ENCODE measurements around the gene PACS2.

Gene PACS2

DNA sequence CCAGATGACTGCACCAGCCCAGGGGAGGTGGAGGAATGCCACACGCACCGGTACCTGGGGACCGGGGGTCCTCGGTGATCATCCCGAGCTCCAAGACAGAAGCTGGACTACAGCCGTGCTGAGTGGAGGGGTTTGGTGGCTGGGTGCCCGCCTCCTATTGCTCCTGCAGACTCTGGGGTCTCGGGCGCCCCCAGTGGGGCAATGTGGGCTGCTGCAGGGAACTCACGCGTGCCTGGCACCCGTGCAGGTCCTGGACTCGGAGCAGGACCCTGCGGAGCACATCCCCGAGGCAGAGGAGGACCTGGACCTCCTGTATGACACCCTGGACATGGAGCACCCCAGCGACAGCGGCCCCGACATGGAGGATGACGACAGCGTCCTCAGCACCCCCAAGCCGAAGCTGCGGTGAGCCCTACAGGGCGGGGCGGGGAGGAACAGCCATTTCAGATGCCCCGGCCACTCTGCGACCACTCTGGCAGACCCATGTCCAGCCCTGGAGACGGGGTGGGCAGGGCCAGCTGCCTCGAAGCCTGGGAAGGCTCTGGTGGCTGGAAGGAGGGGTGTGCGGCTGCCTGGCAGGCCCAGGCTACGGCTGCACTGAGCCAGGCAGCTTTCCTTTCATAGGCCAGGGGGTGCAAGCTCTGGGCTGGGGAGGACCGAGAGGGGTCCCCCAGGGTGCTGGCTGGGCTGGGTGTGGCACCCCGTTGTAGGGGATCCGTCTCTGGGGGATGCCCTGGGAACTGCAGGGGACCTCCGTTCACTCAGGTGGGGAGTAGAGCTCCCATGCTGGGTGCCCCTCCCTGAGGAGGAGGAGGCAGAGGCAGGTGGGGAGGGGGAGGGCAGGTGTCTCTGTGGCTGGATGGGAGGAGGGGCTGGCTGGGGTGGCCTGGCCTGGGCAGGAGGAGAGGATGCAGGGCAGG, 62.2 kb downstream of the PACS2 start:
- DNase-seq = no peak

DNA sequence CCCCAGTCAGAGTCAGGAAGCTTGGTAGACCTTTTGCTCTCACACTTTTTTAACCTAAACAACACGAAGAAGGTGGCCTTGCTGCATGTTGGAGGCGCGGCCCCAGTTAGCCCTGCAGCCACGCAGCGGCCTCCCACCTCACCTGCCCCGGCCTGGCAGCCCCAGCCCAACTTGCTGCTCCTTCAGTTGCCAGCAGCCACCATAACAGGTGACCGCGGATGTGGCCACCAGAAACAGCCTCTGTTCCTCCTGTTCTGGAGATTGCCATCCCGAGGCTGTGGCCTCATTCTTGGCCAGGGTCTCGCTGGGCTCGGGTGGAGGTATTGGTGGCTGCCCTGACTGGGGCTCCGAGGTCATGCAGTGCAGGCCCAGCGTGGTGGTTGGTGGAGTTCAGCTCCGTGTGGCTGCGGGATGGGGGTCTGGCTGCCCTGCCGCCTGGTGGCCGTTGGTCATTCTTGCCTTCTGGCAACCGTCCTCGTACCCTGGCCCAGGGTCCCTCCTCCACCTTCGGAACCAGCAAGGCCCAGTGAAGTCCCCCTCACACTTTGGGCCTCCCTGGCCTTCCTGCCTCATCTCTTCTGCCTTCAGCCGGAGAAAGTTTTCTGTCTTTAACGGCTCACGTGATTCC, 63.1 kb downstream of the PACS2 start:
- DNase-seq = no peak

DNA sequence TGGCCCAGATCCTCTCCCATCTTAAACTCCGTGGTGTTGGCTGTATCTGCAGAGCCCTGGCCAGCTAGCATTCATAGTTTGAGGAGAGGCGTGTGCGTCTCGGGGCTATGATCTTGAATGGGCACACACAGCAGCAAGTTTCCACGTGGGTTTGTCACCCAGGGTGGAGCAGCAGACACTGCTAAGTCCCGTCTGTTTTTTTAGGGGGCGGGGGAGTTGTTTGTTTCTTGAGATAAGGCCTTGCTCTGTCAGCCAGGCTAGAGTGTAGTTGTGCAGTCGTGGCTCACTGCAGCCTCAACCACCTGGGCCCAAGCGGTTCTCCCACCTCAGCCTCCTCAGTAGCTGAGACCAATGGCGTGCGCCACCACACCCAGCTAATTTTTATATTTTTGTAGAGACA, 63.7 kb downstream of the PACS2 start:
- no peak for DNase-seq

DNA sequence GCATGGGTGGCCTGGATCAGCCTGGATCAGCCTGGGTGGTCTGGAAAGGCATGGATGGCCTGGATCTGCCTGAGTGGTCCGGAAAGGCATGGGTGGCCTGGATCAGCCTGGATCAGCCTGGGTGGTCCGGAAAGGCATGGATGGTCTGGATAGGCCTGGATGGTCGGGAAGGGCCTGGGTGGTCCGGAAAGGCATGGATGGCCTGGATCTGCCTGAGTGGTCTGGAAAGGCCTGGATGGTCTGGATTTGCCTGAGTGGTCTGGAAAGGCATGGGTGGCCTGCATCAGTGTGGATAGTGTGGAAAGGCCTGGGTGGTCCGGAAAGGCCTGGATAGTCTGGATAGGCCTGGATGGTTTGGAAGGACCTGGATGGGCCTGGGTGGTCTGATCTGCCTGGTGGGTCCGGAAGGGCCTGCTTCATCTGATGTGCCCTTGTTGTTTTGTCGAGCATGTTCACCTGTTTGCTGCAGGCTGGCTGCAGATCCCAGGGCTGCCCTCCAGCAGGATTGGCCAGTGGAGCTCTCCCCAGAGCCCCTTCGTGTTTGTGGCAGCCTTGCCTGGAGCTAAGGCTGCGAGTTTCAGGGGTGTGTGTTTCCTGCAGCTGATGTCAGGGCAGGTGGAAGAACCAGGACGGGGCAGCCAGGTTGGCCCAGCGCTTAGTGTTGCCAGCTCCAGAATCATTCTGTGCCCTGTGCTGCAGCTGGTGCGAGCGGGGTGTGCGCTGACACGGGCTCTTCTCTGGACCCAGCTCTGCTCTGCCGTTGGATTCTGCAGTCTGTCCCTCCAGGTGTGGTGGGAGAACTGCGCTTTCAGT, 64.5 kb downstream of the PACS2 start:
- DNase-seq = no peak

DNA sequence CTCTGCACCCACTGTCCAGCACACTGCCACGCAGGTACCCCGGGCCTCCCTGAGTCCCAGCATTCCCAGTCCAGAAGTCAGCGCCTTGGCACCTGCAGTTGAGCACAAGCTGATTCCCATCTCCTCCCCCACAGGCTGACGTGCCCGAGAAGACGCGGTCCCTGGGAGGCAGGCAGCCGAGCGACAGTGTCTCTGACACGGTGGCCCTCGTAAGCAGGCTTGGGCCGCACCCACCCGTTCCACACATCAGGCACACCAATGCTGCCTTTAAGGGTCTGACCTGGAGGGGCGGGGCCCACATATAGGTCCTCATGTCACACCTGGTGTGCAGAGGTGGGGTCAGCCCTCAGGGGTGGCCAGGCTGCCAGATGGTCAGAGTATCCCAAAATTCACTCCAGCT, 65.4 kb downstream of the PACS2 start:
- no peak for DNase-seq

DNA sequence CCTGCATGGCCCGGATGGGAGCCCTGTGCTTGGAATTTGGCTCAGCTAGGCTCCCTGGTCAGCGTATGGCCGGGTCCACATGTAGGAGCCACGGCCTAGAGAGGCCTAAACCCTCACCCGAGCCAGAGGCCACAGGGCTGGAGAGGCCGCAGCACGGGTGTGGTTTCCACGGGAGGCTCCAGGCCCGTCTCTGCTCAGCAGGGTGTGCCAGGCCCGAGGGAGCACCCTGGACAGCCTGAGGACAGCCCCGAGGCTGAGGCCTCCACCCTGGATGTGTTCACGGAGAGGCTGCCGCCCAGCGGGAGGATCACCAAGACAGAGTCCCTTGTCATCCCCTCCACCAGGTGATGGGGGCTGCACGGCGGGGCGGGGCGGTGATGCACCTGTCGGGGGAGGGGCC, 66.2 kb downstream of the PACS2 start:
- no peak for DNase-seq

DNA sequence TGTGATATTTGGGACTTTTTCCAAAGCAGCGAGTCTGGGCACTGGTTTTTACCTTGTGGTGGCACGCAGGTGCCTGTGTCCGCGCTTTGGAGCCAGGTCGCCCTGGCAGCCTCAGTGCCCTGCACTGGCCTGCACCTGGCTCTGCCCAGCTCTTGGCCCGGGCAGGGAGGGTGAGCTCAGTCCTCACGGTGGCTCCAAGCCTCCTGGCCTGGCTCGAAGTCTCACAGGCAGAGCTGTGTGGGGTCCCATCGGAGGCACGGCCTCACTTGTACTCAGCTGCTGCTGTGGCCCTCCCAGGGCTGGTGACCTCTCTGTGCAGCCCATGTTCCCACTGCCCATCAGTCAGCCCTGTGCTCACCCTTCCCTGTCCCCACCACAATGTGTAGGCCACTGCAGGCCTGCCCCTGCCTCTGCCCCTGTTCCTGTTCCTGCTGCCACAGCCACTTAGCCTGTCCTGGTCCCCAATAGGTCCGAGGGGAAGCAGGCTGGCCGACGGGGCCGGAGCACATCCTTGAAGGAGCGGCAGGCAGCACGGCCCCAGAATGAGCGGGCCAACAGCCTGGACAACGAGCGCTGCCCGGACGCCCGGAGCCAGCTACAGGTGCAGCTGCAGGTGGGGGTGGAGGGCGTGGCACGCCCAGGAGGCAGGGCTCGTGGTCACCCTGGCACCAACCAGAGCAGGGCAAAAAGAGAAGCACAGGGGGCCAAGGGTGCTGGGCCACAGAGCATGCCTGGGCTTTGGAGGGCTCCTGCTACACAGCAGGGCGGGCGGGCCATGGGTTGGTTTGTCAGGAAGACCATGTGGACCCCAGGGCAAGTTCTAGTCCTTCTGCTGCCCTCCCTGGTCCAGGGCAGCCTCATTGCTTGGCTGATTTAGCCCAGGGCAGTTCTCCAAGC, 67.1 kb downstream of the PACS2 start:
- DNase-seq = no peak

DNA sequence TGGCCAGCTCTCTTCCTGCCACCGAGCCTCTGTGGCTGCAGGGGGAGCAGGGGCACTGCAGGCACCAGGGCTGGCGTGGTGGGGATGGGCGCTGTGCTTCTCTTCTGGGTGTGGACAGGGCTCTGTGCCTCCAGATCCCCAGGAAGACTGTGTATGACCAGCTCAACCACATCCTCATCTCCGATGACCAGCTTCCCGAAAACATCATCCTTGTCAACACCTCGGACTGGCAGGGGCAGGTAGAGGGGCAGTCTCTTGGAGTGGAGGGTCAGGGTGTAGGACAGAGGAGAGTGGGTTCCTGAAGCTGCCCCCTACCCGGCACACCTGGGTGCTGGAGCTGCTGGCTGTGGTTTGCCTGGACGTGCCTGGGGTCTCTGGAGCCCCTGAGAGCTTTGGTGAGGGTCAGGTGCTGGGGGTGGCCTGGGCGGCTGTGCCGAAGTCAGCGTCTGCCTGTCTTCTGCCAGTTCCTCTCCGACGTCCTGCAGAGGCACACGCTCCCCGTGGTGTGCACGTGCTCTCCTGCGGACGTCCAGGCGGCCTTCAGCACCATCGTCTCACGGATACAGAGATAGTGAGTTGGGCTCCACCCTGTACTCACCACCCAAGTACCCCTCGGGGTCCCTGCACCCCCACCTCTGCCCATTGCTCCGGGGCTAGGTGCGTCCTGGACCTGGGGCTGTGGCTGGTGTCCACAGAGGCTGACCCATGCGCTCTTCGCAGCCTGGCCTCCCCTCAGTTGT, 68.0 kb downstream of the PACS2 start:
- no peak for DNase-seq

DNA sequence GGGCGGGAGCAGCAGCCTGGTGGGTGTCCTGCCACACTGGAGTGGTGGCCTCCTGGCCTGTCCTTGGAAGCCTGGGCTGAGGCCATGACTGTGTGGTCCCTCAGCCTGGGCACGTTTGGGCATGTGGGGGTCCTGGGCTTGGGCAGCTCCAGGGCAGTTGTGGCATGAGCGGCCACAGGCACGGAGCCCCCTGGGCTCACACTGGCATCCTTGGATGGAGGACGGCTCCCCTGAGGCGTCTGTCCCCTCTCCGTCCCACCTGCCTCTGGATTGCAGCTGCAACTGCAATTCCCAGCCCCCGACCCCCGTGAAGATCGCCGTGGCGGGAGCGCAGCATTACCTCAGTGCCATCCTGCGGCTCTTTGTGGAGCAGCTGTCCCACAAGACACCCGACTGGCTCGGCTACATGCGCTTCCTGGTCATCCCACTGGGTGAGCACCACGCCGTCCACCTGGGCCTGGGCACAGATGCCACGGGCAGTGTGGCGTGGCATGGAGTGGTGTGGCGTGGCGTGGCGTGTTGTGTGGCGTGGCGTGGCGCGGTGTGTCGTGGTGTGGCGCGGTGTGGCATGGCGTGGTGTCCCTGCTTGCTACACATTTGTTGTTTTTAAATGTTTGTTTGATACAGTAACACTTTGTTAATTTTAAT, 68.7 kb downstream of the PACS2 start:
- no peak for DNase-seq

DNA sequence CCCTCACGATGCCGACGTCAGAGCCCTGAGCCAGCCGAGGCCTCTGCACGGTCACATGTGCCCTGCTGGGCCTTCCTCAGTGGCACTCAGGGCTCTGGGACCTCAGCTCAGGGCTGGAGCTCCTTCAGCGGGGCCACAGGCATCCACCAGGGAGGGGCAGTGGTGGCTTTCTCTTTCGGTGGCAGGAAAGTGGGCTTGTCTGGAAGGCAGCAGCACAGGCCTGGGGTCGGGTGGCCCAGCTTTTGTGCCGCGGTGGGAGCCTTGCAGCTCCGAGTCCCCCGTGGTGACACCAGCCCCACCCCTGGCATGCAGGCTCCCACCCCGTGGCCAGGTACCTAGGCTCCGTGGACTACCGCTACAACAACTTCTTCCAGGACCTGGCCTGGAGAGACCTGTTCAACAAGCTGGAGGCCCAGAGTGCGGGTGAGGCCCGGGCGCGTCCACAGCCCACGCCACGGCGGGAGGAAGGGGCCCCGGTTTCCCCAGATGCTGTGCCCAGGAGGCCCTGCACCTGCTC, 69.6 kb downstream of the PACS2 start:
- no peak for DNase-seq

DNA sequence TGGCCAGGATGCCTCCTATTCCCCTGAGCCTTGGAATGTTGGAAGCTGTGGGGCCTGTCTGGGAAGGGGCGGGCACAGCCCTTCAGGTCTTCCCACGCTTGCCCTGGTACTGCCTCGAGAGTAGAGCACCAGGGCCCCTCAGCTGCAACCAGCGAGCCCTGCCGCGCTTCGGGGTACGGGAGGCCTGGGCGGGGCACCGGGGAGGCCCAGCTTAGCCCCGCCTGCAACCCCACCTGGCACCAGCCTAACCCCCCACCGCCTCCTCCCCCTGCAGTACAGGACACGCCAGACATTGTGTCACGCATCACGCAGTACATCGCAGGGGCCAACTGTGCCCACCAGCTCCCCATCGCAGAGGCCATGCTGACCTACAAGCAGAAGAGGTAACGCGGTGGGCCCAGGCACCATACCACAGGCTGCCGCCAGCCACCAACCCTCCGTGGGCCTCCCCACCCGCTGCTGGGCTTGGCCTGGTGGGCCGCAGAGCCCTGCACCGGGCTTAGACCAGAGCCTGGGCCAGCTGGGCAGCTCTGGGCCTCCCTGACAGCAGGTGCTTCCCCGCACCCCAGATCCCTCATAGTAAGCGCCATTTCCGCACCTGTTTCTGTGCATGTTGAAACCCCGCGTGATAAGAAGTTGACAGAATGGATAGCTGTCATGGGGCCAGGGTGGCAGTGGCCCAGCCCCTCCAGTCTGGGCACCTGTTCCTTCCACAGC, 70.2 kb downstream of the PACS2 start:
- no peak for DNase-seq

DNA sequence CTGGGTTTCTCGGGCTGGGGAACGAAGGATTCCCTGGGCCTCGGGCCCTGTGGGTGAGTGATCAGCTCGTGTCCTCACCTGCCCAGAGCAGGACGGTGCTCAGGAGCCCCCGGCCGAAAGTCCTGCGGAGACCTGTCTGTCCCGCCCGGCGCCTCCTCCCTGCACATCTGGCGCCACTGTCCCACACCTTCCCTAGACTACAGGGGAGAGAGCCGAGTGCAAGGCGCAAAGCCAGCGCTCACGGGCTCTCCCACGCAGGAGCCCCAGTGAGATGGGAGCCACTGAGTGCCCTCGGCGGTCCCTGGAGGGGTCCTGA, 70.7 kb downstream of the PACS2 start:
- no peak for DNase-seq

DNA sequence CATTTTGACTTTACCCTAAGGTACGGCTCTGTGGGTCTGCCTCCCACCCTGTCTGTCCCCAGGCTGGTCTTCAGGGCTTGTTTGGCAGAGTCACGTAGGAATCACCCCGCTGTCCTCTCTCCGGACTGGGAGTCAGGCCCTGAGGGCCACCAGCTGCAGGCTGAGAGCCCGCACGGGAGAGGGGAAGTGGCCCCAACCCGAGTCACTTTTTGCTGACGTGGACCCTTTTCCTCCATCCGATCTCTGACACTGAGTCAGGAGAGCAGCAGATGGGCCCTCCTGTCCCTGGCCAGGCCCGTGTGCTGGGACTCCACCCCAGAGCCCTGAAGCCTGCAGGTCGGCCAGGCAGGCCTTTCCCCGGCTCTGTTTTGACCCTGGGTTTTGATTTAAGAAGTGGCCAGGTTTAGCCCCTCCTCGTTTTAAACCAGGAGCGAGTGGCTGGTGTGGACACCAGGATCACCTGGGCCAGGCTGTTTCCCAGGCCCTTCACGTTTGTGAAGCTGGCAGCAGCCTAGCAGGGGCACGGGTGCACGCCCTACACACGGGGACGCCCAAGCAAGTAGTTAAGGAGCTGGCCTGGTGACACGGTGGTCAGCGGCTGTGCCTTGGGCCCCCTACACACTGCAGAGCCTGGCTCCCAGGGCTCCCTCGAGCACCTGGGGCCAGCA, 71.3 kb downstream of the PACS2 start:
- no peak for DNase-seq

DNA sequence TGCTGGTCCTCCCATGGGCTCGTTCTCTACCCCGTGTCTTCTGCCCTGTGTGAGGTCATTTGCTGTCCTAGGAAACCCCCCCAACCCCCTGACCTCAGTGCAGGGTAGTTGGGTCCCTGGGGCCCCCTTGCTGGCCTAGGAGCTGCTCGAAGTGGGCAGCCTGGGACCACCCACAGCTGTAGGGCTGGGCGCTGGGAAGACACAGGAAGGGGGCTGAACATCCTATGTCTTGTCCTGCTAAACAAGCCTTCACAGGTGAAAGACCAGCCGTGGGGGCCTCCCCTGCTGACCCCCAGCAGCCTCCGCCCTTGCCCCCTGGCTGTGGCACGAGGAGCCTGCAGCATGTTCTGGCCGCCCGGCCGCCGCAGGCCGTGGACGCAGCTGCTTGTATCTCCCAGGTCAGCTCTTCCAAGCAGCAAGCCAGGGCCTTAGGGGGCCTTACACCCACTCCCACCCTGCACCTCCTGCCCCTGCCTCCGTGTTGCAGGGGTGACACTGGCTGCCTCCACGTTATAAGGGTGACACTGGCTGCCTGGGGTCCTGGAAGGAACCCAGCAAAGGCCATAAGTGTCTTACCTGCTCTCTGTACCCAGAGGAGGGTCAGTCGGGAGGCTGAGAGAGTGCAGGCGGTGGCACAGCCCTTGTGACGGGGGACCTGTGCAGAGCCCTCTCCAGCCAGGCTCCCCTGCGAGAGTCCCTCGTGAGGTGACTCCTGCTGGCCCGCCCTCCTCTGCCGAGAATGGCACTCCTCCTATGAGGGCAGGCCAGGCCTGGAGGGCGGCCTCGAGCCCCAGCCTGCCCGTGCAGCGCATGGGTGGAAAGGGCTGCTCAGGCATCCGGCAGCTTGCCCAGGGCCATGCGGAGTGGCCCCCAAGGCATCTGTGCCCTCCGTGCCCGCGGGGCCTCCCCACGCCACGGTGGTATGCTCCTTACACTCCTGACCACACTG, 72.3 kb downstream of the PACS2 start:
- DNase-seq = no peak

DNA sequence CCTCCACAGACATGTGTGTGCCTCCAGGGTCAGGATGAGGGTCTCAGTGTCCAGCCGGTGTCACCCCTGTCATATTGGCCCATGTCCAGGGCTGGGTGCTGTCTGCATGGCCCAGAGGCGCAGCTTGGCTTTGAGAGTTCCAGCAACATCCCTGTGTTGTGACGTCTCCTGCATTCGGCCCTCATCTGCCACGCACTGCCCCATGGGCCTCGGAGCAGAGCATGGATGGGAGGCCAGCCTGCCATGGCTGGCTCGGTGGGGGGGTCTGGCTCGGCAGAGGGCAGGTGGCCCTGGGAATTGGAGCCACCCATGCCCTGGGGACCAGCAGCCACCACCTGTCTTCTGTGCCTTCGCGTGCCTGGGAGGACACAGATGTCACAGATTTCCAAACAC, 73.0 kb downstream of the PACS2 start:
- DNase-seq = no peak

DNA sequence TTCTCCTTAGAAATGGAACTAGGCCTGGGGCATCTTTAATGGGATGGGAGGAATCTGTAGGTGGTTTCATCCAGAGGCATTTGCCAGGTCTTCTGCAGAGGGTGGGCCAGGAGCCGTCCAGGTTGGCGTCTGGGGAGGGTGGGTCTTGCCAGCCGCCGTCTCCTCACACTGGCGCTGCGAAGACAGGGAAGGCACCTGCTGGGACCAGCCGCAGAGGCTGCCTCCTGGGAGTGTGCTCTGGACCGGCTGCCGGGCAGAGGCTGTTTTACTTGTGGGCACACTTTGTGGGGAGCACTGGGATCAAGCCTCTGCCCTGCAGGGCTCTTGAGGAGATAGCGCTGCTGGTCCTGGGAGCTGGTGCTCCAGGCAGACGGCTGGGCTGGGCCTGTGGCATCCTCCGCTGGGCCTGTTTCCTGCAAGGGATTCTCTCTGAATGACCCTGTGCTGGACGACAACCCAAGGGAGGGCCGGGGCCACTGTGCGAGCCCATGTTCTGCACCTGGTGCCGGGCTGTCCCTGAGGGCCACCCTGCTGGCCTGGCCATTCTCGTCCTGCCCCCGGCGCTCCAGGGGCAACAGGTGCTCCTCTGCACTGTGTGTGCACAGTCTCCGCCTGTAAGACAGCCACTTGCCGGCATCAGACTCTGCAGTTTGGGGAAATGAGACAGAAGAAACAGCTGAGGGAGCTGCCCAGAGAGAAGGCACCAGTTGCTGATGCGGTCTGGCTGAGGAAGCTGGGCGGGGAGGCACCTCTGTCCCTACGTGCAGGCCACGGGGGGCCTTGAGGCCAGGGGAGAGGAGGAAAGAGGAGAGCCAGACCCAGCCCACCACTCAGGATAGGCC, 73.8 kb downstream of the PACS2 start:
- no peak for DNase-seq

DNA sequence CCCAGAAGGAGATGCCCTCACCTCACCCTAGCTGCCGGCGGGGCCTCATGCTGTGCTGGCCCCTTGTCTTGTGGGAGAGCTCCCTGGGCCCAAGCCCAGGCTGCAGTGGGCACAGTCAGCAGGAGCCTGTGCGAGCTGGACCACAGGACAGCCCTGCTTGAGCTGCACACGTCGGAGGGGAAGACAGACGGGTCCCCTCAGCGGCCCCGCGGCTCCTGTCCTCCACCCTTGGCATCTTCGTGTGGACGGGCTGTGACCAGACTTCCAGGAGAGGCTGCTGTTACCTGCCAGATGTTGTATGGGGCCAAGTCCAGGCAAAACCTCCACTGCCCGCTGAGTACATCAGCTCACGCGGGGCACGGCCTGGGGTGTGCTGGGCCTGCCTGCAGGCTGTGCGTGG, 74.4 kb downstream of the PACS2 start:
- DNase-seq = no peak

DNA sequence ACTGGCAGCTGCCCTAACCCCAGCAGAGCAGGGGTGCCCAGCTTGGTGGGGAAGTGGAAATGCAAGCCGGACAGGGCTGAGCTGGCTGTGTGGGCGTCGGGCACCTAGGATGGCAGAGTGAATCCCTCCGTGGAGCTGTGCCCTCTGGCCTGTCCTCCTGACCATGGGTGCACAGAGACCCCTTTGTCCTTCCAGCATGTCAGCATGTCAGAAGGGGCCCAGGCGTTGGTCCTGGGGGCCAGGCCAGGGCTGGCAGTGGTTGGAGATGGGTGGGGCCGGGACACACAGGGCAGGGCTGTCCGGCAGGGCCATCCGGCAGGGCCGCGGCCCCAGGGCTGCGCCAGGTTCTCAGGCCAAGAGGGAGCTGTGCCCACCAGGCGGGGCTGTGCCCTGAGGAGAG, 75.0 kb downstream of the PACS2 start:
- DNase-seq = no peak
